KOPT-K1 (cell line): ENCODE measurements around the gene DLEC1.

Experiments
- H3K27ac ChIP-seq: fragments of 200-600 bp; sonication (generic); 2 replicates; pipeline ENCODE4 v1.5.1; 2016; ENCODE audit warnings: antibody characterized with exemption, mild to moderate bottlenecking, low read depth, low read length; ENCODE audit not compliant: poor library complexity, severe bottlenecking
- H3K36me3 ChIP-seq: fragments of 200-600 bp; sonication (generic); 2 replicates; pipeline ENCODE4 v1.5.1; 2017; ENCODE audit warnings: antibody characterized with exemption, mild to moderate bottlenecking, low read length, moderate library complexity; ENCODE audit not compliant: insufficient read depth
- H3K9me3 ChIP-seq: fragments of 200-600 bp; sonication (generic); 2 replicates; pipeline ENCODE4 v1.5.1; 2017; ENCODE audit warnings: antibody characterized with exemption, low read length, mild to moderate bottlenecking; ENCODE audit not compliant: insufficient read depth, poor library complexity, severe bottlenecking

The DLEC1 gene, protein sequence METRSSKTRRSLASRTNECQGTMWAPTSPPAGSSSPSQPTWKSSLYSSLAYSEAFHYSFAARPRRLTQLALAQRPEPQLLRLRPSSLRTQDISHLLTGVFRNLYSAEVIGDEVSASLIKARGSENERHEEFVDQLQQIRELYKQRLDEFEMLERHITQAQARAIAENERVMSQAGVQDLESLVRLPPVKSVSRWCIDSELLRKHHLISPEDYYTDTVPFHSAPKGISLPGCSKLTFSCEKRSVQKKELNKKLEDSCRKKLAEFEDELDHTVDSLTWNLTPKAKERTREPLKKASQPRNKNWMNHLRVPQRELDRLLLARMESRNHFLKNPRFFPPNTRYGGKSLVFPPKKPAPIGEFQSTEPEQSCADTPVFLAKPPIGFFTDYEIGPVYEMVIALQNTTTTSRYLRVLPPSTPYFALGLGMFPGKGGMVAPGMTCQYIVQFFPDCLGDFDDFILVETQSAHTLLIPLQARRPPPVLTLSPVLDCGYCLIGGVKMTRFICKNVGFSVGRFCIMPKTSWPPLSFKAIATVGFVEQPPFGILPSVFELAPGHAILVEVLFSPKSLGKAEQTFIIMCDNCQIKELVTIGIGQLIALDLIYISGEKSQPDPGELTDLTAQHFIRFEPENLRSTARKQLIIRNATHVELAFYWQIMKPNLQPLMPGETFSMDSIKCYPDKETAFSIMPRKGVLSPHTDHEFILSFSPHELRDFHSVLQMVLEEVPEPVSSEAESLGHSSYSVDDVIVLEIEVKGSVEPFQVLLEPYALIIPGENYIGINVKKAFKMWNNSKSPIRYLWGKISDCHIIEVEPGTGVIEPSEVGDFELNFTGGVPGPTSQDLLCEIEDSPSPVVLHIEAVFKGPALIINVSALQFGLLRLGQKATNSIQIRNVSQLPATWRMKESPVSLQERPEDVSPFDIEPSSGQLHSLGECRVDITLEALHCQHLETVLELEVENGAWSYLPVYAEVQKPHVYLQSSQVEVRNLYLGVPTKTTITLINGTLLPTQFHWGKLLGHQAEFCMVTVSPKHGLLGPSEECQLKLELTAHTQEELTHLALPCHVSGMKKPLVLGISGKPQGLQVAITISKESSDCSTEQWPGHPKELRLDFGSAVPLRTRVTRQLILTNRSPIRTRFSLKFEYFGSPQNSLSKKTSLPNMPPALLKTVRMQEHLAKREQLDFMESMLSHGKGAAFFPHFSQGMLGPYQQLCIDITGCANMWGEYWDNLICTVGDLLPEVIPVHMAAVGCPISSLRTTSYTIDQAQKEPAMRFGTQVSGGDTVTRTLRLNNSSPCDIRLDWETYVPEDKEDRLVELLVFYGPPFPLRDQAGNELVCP (N-terminal part only)

DNA sequence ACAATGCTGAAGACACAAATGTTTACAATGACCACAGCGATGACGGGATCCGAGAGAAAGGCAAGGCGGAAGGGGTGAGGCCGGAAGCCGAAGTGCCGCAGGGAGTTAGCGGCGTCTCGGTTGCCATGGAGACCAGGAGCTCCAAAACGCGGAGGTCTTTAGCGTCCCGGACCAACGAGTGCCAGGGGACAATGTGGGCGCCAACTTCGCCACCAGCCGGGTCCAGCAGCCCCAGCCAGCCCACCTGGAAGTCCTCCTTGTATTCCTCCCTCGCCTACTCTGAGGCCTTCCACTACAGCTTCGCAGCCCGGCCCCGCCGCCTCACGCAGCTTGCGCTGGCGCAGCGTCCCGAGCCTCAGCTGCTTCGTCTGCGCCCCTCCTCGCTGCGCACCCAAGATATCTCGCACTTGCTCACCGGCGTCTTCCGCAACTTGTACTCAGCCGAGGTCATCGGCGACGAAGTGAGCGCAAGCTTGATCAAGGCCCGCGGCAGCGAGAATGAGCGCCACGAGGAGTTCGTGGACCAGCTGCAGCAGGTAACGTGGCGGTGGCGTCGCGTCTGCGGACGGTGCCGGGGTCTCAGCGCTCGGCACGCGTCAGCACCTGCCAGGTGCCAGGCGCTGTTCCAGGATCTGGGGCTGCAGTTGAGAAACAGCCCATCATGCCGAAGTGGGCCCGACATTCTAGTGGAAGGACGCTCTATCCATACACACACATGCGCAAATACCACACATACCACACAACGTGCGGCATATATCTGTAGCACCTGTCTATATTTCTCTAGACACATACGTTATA, at the start of gene DLEC1:
DLEC1 (plus strand) TSS at position 108 of the 798 bp plus-strand sequence; CDS start at position 126, 18 bp downstream.
- Histone ChIP-seq H3K27ac (no peak within 1 kb of the TSS), H3K9me3 (no peaks in the 10 kb centered on the region), H3K36me3 (no peaks in the 10 kb centered on the region)

DNA sequence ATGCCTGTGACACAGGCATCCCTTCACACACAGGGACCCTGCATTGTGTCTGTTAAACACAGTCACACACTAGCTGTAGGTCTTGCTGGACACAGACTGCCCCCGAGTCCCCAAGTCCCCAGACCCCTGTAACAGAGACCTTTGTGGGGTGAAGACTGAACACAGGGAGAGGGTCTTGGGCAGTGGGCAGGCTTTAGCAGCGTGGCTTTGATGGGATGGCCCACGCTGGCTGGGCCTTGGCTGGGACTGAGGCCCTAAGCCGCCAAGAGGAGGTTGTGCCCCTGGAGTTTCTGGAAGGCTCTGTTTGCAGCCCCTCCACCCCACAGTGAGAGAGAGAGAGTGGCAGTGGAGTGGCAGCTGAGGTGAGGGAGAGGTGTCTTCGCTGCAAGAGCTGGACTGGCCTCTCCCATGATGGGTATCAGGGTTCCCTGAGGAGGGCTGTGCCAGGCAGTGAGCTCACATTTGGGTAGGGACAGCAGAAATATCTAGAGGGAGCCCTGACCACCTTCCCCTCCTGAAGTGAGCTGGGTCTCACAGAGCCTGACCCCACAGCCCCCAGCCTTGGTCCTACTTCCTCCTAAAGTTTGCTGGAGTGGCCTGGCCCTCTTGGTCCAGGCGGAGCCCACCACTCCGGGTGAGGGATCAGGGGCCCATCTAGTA, 49.1 kb upstream of the DLEC1 start:
- H3K36me3 ChIP-seq, result 0 out of 2 replicates have a peak, but pooled peaks cover under 1% of the 10 kb centered on the region
- H3K27ac ChIP-seq, result no peak overlapping the region
- no peaks in the 10 kb centered on the region for H3K9me3 ChIP-seq

DNA sequence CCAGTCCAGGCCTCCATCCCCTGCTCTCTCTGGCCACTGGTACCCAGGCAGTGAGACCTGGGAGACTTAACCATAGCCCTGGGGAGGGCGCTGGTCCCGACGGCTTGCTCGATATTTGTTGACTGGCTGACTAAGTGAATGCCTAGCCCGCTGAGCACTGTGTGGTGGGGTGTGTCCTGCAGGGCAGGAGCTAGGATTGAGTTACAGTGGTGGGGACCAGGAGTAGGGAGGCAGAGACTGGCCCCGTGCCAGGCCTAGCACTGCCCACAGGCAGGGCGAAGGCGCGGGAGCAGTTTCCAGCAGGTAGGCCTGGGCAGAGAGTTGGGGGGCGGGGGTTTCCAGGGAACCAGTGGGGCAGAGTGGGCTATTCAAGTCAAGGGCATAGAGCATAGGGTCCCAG, 48.5 kb upstream of the DLEC1 start, which contains the start of gene VILL:
VILL (plus strand) TSS at position 260 of the 400 bp plus-strand sequence. CDS start 2,887 bp downstream, outside the sequence.
- Histone ChIP-seq H3K27ac (no peak within 1 kb of the TSS), H3K36me3 (no peaks in the 10 kb centered on the region), H3K9me3 (no peaks in the 10 kb centered on the region)

DNA sequence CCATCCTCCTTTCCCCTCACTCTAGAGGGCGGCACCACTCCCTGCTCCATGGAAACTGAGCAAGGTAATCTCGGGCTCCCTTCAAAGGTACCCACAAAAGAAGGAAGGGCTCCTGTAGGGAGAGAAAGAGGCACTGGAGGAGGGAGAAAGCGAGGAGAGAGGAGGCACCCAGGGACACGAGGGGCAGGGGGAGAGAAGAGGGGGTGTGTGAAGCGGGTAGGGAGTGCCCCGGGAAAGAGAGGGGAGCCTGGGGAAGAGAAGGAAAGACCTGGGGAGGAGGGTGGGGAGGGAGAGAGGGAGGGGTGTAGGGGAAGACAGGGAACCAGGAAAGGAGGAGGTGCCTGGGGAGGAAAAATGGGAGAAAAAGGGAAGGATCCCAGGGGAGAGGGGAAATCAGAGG, 47.9 kb upstream of the DLEC1 start:
- Histone ChIP-seq H3K27ac (no peak overlapping the region), H3K9me3 (no peaks in the 10 kb centered on the region)

DNA sequence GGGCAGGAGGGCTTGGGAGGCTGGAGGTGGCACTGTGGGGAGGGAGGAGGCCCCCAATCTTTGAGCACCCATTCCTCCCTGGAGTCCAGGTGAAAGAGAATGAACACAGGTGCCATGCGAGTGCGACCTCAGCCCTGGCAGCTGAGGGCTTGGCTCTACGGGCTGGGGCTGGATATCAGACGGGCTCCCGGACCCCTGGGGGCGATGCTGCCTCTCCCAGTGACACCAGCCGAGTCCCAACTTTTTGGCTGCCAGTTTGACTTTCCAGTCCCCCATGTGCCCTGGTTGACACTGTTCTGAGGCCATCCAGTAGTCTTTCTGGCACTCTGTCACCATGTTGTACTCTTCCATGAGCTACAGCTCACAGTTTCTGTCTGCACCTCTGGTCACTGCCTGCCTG, 47.2 kb upstream of the DLEC1 start:
- Histone ChIP-seq H3K36me3 (peaks cover 13% of the 10 kb centered on the region), H3K27ac (no peak overlapping the region), H3K9me3 (no peaks in the 10 kb centered on the region)

More for the DNA sequence above, 47.9 kb upstream of the DLEC1 start:
- peaks cover 6% of the 10 kb centered on the region for H3K36me3 ChIP-seq

DNA sequence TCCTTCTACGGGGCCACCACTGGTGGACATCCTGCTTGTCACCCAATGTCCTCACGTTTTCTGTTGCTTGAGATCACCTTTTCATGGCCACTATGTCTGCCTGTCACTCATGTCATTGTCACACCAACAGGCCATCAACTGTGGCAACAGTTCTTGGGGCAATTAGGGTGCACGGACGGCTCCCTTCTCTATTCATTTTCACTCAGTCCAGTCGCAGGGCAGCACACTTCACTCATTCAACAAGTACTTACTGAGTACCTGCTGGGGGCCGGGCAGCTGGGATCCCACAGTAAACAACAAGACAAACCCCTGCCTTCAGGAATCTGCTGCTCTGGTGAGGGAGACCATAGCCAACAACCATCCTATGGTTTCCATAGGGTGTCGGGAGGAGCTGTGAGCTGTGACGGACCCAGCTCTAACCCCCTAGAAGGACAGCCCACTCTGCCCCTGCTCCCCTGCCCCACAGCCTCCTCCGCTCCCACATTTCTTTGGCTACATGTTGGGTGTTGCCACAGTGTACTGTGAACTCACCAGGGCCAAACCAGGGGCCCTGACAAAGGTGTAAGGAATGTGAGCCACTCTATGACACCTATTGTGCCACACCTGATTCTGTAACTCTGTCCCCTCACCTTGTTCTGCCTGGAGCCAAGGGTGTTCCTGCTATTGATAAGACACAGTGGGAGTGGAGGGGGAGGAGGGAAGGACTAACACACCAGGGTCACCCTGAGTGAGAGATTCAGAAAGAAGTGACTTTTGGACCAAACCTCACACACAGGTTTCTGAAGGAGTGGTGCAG, 46.5 kb upstream of the DLEC1 start:
- H3K9me3 ChIP-seq, result no peaks in the 10 kb centered on the region
- no peak overlapping the region for H3K27ac ChIP-seq
- H3K36me3 ChIP-seq, result peaks cover 19% of the 10 kb centered on the region

DNA sequence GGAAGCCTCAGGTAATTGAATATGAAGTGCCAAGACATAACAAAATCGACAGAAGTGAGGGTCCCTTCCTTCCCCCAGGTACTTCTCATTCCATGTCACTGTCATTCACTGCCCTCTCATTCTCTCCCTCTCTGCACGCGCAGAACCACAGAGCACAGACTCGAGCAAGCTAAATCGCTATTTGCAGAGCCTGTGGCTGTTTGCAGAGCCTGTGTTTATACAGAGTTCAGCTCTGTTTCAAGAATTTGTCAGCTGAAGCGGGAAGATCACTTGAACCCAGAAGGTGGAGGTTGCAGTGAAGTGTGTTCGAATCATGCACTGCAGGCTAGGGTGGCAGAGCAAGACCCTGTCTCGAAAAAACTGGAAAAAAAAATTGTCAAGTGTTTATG, 45.9 kb upstream of the DLEC1 start:
- no peaks in the 10 kb centered on the region for H3K9me3 ChIP-seq

DNA sequence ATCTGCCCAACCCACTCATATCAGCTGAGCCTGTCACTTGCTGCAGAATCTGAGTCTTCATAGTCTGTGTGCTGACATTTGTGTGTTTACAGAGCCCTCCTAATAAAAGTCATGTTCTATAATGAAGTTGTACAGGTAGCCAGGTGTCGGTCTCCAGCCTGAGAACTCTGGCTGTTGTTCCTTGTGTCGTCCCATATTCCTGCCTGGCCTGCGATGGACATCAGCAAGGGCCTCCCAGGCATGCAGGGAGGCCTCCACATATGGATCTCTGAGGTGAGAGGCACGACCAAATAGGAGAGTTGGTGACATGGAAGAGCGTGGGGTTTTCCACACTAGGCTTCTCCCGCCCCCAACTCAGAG, 45.6 kb upstream of the DLEC1 start:
- H3K36me3 ChIP-seq, result peaks cover 28% of the 10 kb centered on the region
- peak overlapping the region; percentile 89 for H3K27ac ChIP-seq
- H3K9me3 ChIP-seq, result no peaks in the 10 kb centered on the region

More for the DNA sequence above, 45.9 kb upstream of the DLEC1 start:
- Histone ChIP-seq H3K27ac (peak overlapping the region; percentile 89), H3K36me3 (peaks cover 25% of the 10 kb centered on the region)

DNA sequence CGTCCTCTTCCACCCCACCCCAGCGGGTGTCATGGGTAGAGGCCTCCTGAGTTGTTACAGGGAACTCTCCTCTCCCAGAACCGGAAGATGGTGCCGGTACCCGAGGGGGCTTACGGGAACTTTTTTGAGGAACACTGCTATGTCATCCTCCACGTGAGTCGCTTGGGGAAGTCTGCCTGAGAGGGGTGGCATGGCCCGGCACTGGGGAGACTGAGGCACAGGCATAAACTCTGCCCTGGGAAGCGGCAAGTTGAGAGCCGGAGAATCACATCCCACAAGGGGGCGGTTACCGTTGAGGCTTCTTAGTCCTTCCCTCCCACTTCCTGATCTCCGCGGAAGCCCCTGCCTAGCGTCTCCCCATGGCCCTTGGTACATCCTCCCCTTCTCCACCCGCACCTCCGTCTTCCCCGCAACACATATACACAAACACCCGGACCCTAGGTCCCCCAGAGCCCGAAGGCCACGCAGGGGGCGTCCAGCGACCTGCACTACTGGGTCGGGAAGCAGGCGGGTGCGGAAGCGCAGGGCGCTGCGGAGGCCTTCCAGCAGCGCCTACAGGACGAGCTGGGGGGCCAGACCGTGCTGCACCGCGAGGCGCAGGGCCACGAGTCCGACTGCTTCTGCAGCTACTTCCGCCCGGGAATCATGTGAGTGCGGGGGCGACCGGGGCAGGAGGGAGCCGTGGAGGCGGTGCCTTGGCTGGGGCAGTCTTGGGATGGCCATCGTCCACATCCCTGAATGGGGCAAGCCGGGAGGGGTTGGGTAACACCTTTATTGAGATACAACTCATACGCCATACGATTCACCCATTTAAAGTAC, 45.0 kb upstream of the DLEC1 start:
- Histone ChIP-seq H3K36me3 (peaks cover 28% of the 10 kb centered on the region), H3K27ac (peak overlapping the region; percentile 89), H3K9me3 (no peaks in the 10 kb centered on the region)

DNA sequence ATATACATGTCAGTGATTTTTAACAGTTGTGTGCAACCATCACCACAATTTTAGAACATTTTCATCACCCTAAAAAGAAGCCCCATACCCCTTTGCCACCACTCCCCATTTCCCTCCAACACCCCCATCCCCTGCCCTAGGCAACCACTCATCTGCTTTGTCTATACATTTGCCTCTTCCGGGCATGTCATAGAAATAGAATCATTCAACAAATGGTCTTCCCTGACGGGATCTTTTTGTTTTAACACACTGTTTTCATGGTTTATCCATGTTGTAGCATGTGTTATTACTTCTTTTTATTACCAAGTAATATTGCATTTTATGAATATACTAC, 44.4 kb upstream of the DLEC1 start:
- Histone ChIP-seq H3K27ac (peak overlapping the region; percentile 89), H3K36me3 (peaks cover 34% of the 10 kb centered on the region), H3K9me3 (no peaks in the 10 kb centered on the region)

DNA sequence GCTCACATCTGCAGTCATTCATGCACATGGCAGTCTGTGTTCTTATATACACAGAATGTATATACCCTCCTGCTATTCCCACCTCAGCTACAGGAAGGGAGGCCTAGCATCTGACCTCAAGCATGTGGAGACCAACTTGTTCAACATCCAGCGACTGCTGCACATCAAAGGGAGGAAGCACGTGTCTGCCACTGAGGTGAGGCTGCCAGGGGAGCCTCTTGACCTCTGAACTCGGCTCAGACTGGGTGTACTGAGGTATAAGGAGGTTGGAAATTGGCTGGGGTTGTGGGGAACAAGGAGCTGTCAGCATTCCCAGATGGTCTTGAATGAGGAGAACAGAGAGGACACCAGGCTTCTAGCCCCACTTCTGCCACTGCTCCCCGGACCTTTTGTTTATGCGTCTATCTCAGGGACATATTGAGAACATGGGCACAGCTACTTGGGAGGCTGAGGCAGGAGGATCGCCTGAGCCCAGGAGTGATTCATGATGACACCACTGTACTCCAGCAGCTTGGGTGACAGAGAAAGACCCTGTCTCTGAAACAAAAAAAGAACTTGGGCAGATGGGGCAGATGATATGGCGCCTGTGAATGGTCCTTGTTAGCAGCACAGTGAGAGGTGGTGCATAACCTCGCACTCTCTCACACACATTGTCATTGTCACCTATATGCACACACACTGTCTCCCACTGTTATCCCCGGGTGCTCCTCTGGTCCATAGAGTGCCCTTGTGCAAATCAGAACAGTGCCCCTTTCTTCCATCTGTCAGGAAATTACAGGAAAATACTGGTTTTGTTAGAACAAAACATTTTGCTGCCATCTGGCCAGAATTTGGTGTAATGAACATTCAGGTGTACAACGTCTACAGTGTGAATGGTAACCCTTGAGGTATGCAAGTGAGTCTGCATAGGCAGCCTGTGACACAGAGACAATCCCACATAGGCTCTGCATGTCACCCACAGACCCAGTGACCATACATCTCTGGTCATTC, 43.1 kb upstream of the DLEC1 start:
- H3K27ac ChIP-seq, result peak overlapping the region; percentile 89
- no peaks in the 10 kb centered on the region for H3K9me3 ChIP-seq
- peaks cover 47% of the 10 kb centered on the region for H3K36me3 ChIP-seq
